HL-60/S4 treated with retinoic acid at 250 ng/mL for 4 days and 3 days (cell line): ENCODE results near the gene UQCRHL.

Experiments used
- in situ Hi-C: fragments of 300-500 bp; cut with MboI; formaldehyde crosslinking; loops from 2 replicates; pipeline ENCODE4 v1.7.0; 2022; ENCODE audit warnings: low sequenced_read_pairs

Gene UQCRHL

DNA sequence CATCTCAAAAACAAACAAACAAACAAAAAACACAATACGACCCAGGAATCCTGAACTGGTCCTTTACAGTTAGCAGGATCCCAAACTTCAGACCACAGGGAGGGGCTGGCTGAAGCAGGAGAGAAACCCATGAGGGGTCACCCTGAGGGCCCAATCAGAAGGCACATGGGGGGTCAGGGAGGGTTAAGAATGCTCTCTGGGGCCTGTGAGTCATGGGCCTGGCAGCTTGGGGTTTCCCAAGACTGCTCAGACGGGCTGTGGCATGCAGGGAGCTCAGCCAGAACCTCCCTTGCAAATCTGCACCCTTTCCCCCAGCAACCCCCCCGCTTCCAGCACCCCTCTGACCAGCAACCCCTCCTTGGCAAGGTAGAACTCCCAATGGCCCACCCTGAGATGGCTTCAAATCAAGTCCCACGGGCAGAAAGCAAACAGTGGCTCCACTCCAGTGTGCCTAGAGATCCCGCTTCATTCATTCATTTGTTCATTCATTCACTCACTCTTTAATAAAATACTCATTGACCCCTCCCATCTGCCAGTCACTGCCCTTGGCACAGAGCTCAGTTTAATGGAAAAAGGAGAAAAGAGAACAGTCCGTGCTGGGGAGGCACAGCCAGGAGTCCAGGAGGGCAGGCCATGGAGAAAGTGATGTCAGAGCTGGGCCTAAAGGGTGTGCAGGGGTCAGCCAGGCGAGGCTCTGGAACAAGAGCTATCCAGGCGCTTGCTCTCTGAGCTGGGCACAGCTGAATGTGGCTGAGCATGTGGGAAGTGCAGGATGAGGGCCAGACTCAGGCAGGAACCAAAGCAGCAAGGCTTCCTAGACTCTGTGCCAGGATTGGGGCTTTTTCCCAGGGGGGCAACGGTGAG is 8.2 kb downstream of the UQCRHL start:
- in situ Hi-C loops = no loop called here

- in situ Hi-C loops = no loop called here
Observed at GRCh38 chr1:15797614-15798390, 9.6 kb downstream of the UQCRHL start.

GRCh38 chr1:15796086-15796462 is 11.4 kb downstream of the UQCRHL start:
- in situ Hi-C loops = no loop called here

- in situ Hi-C loops = no loop called here
Observed at GRCh38 chr1:15788624-15789301, 18.7 kb downstream of the UQCRHL start.

DNA sequence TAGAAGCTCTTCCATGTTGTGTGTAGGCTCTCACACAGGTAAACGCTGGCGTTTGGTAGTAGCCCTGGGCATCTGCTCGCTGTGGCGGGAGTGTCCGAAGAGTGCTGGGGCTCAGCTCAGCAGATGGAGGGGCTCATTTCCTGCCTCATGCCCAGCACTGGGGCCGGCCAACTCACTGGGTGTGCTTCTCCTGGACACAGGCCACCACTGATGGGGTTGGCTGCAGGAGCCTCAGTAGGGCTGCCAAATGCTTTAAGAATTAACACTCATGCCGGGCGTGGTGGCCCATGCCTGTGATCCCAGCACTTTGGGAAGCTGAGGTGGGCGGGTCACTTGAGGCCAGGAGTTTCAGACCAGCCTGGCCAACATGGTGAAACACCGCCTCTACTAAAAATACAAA is 20.9 kb downstream of the UQCRHL start:
- in situ Hi-C loops = no loop called here

DNA sequence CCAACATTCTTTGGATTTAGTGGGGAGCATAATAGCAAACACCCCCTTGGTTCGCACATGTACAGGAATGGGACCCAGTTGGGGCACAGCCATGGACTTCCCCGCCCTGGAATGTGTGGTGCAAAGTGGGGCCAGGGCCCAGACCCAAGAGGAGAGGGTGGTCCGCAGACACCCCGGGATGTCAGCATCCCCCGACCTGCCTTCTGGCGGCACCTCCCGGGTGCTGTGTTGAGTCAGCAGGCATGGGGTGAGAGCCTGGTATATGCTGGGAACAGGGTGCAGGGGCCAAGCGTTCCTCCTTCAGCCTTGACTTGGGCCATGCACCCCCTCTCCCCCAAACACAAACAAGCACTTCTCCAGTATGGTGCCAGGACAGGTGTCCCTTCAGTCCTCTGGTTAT is 21.8 kb downstream of the UQCRHL start:
- in situ Hi-C loops = no loop called here

DNA sequence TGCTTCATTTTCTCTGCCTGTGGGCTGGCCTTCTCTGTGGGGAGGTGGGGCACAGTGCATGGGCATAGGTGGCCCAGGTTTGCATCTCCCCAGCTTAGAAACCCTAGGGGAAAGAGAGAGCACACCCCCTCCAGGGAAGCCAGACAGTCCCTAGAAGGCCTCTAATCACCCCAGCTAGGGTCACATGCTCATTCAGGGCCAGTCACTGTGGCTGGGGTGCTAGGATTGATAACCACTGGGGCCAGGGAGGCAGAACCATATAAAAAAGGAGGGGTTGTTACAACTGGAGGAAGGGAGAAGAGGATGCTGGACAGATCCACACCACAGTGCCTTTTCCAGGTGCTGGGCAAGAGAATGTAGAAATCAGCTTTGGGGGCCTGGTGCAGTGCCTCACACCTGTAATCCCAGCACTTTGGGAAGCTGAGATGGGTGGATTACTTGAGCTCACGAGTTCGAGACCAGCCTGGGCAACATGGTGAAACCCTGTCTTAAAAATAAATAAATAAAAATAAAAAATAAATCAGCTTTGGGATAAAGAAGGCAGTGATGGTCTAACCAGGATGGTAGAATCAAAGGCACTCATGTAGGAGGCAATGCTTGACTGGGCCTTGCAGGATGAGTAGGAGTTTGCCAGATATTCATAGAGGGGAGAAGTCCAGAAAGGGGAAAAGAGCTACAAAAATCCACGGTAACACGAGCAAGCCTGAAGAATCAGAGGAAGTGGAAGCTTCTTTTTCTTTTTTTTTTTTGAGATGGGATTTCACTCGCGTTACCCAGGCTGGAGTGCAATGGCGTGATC is 29.3 kb downstream of the UQCRHL start:
- in situ Hi-C loops = no loop called here

DNA sequence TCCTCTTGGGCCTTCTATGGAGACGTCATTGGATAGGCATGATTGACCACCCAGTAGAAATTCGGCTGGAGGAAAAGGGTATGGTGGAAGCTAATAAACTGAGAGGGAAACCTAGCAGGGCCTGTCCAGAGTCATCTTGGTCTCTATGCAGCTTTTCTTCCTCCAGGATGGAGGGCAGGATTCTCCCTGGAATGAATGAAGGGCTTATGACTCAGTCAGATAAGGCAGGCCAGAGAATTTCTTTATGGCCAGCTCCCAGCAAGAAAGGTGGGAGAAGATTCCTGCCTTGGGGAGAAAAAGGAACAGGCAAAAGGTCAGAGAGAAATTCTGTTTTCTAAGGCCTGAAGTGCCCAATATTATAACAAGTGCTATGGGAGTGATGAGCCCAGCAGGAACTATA is 31.7 kb downstream of the UQCRHL start:
- in situ Hi-C loops = no loop called here

GRCh38 chr1:15771836-15772515 is 35.5 kb downstream of the UQCRHL start:
- in situ Hi-C loops = no loop called here

DNA sequence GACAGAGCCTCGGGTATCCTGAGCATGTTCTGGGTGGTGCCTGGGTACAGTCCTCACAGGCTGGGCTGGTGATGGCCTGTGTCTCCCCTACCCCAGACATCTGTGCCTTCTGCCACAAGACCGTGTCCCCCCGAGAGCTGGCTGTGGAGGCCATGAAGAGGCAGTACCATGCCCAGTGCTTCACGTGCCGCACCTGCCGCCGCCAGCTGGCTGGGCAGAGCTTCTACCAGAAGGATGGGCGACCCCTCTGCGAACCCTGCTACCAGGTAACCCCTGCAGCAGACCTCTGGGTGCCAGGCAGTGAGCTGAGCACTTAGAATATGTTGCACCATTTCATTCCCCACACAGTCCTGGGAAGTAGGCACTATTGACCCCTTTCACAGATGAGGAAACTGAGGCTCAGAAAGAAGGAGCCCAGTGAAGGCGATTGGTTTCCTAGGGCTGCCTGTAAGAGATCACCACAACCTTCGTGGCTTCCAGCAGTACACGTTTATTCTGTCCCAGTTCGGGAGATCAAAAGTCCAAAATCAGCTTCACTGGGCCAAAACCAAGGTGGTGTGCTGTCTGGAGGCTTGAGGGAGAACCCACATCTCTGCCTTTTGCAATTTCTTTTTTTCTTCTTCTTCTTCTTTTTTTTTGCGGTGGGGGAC is 37.0 kb downstream of the UQCRHL start:
- in situ Hi-C loops = no loop called here

- in situ Hi-C loops = no loop called here
Observed at GRCh38 chr1:15768388-15768787, 39.1 kb downstream of the UQCRHL start.

DNA sequence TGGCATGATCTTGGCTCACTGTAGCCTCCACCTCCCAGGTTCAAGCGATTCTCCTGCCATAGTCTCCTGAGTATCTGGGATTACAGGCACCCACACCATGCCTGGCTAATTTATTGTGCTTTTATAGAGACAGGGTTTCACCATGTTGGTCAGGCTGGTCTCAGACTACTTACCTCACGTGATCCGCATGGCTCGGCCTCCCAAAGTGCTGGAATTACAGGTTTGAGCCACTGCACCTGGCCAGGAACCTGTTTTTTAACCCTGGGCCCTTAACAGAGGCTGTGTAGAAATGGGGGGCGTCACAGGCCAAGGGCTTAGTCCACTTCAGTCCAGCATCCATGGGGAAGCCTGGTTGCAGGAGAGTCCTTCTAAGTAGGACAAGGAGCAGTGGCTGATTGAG is 39.5 kb downstream of the UQCRHL start:
- in situ Hi-C loops = no loop called here

DNA sequence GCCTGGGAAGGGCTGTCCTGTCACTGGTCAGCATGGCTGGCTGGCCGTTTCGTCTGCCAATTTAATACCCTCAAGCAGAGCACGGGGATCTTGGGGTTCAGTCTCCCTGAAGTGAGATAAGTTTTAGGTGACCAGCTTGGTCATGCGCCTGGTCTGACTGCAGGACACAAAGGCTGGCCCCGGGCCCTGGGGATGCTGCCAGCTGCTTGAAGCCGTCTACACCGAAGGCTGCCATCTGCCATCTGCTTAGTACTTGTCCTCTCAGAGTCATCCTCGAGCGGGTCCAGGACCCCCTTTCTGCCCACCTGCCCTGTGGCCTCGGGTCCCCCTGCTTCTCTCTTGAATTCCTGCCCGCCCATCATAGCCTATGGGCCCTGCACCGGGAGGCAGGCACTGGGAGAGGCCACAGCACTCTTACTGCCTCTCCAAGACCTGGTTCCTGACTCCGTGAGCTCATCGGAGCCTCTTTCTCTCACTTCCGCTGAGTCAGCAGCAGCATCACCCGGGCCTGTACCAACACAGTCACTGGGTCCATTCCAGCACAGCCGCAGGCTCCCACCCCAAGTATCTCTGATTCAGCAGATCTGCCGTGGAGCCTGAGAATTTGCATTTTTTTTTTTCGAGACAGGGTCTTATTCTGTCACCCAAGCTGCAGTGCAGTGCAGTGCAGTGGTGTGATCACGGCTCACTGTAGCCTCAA is 41.8 kb downstream of the UQCRHL start:
- in situ Hi-C loops = no loop called here

GRCh38 chr1:15764890-15765289 is 42.6 kb downstream of the UQCRHL start:
- in situ Hi-C loops = no loop called here

DNA sequence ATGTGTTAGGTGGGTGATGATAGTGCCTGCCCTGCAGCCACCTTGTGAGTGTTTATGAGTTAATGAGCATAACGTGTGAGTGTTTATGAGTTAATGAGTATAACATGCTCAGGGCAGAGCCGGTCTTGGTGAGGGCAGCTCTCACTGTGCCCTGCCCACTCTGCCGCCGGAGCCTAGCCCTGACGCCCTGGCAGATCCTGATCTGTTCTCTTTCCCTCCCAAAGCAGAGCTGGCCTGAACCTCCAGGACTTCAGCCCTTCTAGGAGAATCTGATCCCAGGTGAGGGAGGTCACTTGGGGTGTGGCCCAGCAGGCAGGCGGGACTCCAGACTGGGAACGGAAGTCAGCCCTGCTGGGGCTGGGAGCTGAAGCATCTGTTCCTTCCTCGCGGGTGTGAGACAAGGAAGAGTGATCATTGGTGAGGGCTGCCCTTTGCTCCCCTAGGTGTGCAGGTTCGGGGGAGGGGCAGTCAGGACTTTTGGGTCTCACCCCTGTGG is 43.1 kb downstream of the UQCRHL start:
- in situ Hi-C loops = no loop called here

DNA sequence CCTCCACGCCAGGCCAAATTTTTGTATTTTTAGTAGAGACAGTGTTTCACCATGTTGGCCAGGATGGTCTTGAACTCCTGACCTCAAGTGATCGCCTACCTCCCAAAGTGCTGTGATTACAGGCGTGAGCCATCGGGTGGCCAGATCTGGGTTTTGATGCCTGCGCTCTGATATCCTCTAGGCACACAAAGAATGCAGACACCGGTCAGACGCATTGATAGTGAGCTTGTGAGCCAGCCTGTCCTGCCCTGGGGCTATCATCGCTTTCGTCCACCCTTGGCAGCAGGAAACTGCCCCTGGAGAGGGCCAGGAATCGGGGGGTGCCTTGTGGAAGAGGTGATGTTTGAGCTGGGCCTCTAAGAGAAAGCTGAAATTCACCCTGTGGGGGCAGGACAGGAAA is 44.9 kb downstream of the UQCRHL start:
- in situ Hi-C loops = no loop called here

GRCh38 chr1:15761366-15762128 is 45.9 kb downstream of the UQCRHL start:
- in situ Hi-C loops = no loop called here

DNA sequence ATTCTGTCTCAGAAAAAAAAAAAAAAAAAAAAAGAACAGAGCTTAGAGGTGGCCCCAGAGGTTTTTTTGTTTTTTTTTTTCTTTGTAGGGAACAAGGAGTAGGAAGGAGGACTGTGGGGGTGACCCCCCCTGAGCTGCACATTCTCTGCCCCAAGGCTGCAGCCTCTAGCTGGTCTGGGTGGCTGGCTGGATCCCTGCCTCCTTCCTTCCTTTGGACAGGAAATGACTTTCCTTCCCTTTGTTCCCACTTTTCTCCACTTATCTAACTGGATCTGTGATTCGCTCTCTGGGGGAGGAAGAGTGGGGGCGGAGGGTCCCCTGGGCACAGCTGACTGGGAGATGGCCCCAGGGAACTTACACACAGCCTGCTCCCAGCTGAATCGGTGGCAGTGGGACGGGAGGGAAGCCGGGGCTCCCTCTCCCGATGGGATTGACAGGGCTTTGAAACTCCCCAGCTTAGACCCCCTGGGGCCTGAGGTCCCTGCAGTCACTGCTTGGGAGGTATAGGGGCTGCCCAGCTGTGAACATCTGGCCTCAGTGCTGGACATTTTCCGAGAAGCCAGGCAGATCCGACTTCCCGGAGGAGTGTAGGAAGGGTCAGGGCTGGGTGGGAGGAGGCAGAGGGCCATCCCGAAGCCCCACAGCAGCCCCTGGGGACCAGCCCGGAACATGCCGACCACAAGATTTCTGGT is 46.8 kb downstream of the UQCRHL start:
- in situ Hi-C loops = no loop called here
